ENCODE measurements around the gene NMD3. TPM values are rescaled to one million over a fixed set of nuclear protein-coding genes. Genes with fewer than 3 reads are reported as not detected.

NMD3 gene
- total RNA-seq, 3 donors from 2014 or later: 31.3 to 47.9 (median 36.5) TPM

GRCh38 chr3:161250116-161250515 is 29.0 kb downstream of the NMD3 start:
- H3K4me1 ChIP-seq (ENCODE audit: low read depth): no peaks in the 10 kb centered on the region
- H3K4me3 ChIP-seq: no peak overlapping the region
- H3K9me3 ChIP-seq: no peaks in the 10 kb centered on the region
- H3K36me3 ChIP-seq (ENCODE audit: low read depth): no peaks in the 10 kb centered on the region
- DNase-seq (no peak), ATAC-seq (no peak)
- intact Hi-C loops (cut with DNase I, micrococcal nuclease): no loop called here
- TF ChIP-seq CTCF (IDR thresholded peaks at IDR 0.05): no peak

- intact Hi-C loops (cut with DNase I, micrococcal nuclease): no loop called here
- H3K4me1 ChIP-seq (ENCODE audit: low read depth): no peaks in the 10 kb centered on the region
- H3K36me3 ChIP-seq (ENCODE audit: low read depth): no peaks in the 10 kb centered on the region
- H3K4me3 ChIP-seq: no peak overlapping the region
- H3K9me3 ChIP-seq: no peaks in the 10 kb centered on the region
- ATAC-seq: no peak
- no peak for TF ChIP-seq CTCF (IDR thresholded peaks at IDR 0.05)
- DNase-seq: no peak
Observed at GRCh38 chr3:161251716-161252115, 30.6 kb downstream of the NMD3 start.

- DNase-seq: no peak
- Histone ChIP-seq H3K4me1 (ENCODE audit: low read depth) (no peaks in the 10 kb centered on the region), H3K4me3 (no peak overlapping the region), H3K9me3 (no peaks in the 10 kb centered on the region), H3K36me3 (ENCODE audit: low read depth) (no peaks in the 10 kb centered on the region)
- intact Hi-C loops (cut with DNase I, micrococcal nuclease): no loop called here
- no peak for TF ChIP-seq CTCF (IDR thresholded peaks at IDR 0.05)
- ATAC-seq: no peak
Observed at GRCh38 chr3:161252143-161252542, 31.0 kb downstream of the NMD3 start.

- ATAC-seq (no peak), DNase-seq (no peak)
- no peaks in the 10 kb centered on the region for H3K4me1 ChIP-seq (ENCODE audit: low read depth)
- no peak for TF ChIP-seq CTCF (IDR thresholded peaks at IDR 0.05)
- H3K4me3 ChIP-seq: no peak overlapping the region
- H3K9me3 ChIP-seq: no peaks in the 10 kb centered on the region
- H3K36me3 ChIP-seq (ENCODE audit: low read depth): no peaks in the 10 kb centered on the region
- intact Hi-C loops (cut with DNase I, micrococcal nuclease): no loop called here
Observed at GRCh38 chr3:161253711-161254110, 32.6 kb downstream of the NMD3 start.

- intact Hi-C loops (cut with DNase I, micrococcal nuclease): no loop called here
- no peak for ATAC-seq
- no peak for TF ChIP-seq CTCF (IDR thresholded peaks at IDR 0.05)
- no peaks in the 10 kb centered on the region for H3K4me1 ChIP-seq (ENCODE audit: low read depth)
- no peak overlapping the region for H3K4me3 ChIP-seq
- no peak for DNase-seq
- no peaks in the 10 kb centered on the region for H3K36me3 ChIP-seq (ENCODE audit: low read depth)
- no peaks in the 10 kb centered on the region for H3K9me3 ChIP-seq
Observed at GRCh38 chr3:161254861-161255260, 33.8 kb downstream of the NMD3 start.

- intact Hi-C loops (cut with DNase I, micrococcal nuclease): no loop called here
- peaks cover 3% of the 10 kb centered on the region for H3K9me3 ChIP-seq
- ATAC-seq: no peak
- H3K36me3 ChIP-seq (ENCODE audit: low read depth): no peaks in the 10 kb centered on the region
- no peak overlapping the region for H3K4me3 ChIP-seq
- no peaks in the 10 kb centered on the region for H3K4me1 ChIP-seq (ENCODE audit: low read depth)
- DNase-seq: no peak
- no peak for TF ChIP-seq CTCF (IDR thresholded peaks at IDR 0.05)
Observed at GRCh38 chr3:161263057-161263456, 41.9 kb downstream of the NMD3 start.
